HG03575 (cell line): ENCODE results near the gene KCNIP4.

Experiments used
- ATAC-seq: cut with Tn5 transposase; IDR thresholded peaks from one replicate; pipeline ENCODE4 v1.9.1; 2021; ENCODE audit not compliant: unreplicated experiment, insufficient number of reproducible peaks, low FRiP score; ENCODE audit errors: extremely low read depth

Gene KCNIP4

DNA sequence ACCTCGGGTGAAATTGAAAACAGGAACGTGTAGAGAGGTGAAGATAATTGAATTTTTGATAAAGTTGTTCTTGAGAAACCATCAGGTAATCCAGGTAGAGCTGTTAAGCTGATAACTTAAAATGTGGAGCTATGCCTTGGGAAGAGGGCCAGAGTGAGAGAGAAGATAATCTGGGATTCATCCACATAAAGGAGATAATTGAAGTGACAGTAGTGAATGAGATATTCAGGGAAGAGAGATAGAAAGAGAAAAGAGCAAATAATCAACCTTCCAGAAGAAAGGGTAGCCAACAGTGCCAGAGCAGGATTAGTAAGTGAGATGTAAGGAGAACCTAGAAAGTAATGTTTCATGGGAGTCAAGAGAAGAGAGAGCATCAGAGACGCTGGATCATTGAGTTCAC is 950.7 kb downstream of the KCNIP4 start:
- ATAC-seq = no peak

DNA sequence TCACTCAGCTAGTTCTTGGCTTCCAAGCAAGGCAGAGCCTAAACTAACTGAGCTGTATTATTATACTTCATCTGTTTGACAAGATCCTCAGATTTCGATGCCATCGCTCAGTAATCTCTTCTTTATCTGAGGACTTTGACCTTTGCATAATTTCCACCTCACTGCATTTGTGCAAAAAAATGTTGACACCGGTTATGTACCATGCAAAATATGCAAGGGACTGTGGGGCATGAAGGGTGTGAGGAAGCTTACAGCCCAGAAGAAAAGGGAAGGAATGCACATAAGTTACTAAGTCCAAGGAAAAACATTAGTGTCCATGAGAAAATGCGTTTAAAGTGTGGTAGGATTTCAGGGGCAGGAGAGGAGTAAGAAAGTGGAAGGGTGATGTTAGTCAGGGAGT is 953.0 kb downstream of the KCNIP4 start:
- ATAC-seq = no peak

DNA sequence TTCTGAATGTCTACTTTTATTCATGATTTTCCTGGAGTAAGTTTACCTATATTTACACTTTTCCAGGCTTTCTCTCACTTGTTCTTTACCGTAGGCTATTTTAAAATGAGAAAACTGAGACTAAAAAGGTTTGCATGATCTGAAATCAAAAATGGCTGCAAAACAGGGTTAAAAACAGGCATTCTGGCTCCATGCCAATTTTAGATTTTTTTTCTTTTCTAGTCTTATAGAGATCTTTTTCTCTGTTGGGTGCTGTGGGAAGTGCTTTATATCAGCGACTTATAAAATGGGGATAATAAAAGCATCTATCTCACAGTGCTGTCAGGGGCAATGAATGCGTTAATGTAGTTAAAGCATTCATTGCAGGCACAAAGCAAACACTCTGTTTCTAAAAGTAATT is 953.6 kb downstream of the KCNIP4 start:
- no peak for ATAC-seq

- no peak for ATAC-seq
Observed at GRCh38 chr4:20992002-20992401, 956.6 kb downstream of the KCNIP4 start.

GRCh38 chr4:20987191-20987590 is 961.4 kb downstream of the KCNIP4 start:
- no peak for ATAC-seq

DNA sequence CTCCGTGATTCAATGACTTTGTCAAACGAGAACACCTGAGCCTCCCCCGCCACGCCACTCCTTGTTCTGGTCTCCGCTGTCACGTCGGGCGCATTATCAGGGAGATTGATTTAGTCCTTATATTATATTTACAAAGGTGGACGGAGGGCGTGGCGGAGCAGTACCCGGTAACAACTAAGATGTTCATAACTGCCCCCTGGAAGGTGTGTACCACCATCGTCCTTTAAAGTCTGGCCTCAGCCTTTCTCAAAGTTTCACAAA is 964.1 kb downstream of the KCNIP4 start:
- no peak for ATAC-seq

DNA sequence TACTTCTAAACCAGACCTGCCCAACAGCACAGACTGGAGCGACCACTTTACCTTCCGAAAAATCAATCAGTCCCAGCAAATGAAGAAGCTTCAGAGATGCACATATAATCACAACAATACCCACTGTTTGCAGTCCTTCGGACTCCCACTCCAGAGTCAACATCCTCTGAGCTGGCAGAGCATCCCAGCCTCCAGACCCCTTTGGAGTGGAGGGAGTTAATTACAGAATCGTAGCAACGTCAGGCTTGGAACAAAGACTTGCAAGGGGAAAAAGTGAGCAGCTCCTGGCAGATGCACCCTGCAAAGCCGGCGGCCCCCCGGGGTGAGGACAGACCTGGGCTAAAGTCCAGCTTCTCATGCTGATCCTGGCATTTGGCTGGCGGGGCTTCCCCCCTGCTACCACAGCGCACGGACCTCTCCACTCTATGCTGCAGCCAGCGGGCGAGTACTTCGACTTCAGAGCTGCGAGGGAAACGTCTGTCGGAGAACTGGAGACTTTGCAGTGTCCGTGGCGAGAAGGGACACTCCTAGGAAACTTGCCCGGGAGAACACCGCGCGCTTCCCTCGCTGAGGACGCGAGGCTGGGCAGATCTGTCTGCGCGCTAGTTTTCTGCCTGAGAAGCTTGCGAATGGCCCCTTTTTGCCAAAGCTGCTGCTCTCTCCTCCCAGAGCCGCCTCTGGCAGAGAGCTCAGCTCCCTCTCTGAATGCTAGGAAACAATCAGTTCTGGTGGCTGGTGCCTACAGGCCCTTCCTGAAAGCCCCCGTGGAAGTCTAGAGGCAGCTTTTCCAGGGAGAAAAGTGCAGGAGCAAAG is 964.6 kb downstream of the KCNIP4 start:
- ATAC-seq = no peak

GRCh38 chr4:20982544-20982943 is 966.0 kb downstream of the KCNIP4 start:
- no peak for ATAC-seq

DNA sequence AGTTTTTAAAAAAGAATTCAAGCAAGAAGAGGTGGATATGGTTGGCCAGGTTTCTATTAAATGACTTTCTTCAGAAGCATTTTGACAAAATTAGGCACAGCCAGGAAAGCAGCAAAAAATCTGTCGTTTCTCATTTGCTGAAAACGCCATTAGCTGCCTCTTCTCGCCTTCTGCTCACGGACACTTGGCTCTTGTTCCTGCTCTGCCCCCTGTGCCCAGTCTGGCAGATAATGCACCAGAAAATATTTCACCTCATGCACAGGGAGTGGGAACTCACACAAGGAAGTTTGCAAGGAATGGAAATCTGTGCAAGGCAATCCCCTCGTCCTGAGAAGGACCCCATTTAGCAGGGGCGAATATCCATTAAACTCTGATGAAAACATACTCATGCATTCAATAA is 988.3 kb downstream of the KCNIP4 start:
- no peak for ATAC-seq

DNA sequence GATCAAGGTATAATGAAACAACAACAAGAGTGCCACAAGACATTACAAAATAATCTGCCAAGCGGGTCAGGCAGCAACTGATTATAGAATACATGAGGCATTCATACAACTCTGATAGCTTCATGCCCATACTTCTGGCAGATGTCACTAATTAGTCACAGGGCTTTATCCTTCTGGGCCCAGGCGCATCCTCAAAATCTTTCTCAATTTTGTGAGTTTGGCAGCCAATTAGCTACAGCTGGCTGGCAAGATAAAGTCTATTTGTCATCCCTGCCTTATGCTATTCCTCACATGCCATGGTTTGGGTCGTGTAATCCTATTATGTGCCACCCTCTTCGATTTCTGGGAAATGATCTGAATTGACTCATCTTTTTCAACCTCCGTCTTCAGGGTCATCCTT is 994.0 kb downstream of the KCNIP4 start:
- ATAC-seq = no peak

DNA sequence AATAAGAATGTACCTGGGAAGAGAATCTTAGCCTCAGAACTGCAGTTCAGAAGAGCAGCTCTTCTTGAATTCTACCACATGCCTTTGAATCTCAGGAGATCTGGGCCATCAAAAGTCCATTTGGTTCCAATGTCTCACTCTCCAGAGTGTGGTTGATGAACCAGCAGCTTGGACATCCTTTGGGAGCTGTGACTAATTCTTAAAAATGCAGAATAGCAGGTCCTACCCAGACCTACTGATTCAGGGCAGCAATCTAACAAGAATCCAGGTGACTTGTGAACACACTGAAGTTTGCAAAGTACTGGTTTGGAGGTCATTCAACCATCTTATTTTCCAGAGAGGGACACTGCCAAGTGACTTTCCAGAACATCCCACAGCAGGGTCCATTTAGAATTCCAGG is 1003.6 kb downstream of the KCNIP4 start:
- ATAC-seq = no peak

DNA sequence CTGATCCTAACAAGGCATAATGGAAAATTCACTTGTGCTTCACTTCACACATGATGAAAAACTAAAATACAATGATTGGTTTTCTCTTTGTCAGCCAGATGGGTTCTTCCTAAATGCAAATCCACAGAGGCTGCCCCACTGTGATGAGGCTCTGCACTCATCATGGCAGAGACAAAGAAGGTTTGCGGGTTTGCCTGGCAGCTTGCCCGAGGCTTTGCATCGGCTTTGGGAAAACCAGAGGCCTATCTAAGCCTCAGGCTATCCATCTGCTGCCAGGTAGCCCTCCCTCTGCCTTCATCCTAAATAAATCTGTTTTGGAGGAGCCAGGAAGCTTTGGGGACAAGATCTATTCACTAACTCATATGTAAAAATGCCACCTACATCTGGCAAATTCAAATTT is 1004.1 kb downstream of the KCNIP4 start:
- ATAC-seq = no peak

DNA sequence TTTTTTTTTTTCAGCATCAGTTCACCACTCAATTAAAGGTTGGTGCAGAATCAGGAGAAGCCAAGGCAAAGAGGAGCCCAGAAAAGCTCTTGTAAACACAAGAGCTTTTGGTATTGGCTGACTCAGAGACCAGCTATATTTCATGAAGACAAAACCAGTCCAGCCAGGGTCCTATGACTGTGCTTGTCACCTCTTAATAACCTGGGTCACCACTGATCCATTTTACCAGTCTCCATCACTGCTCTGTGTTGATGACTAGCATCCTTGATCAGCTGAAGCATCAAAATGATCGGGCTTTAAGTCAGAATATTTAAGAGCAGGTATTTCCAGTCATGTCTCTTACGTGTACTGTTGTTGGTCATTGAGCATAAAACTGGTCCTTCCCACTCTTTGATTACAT is 1010.4 kb downstream of the KCNIP4 start:
- ATAC-seq = no peak

DNA sequence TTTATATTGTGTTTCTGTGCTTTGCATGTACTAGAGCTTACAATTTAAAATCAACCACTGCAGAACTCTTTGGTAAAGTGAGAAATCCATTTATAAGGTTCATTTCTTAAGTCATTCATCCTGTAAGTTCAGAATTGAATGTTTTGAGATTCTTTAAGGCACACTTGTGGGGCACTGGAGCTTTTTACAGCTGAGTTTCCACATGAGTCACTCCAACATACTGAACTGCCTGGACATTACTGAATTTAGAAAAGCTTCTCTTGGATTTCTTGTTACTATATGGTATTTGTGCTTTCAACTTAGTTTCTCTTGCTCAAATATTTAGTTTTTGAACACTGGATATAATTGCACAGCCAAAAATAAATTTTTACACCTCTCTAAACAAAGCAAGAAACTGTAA is 1022.0 kb downstream of the KCNIP4 start:
- no peak for ATAC-seq

GRCh38 chr4:20925176-20925575 is 1023.4 kb downstream of the KCNIP4 start:
- ATAC-seq = no peak

- no peak for ATAC-seq
Observed at GRCh38 chr4:20922962-20923361, 1025.6 kb downstream of the KCNIP4 start.

GRCh38 chr4:20916106-20916505 is 1032.5 kb downstream of the KCNIP4 start:
- no peak for ATAC-seq

DNA sequence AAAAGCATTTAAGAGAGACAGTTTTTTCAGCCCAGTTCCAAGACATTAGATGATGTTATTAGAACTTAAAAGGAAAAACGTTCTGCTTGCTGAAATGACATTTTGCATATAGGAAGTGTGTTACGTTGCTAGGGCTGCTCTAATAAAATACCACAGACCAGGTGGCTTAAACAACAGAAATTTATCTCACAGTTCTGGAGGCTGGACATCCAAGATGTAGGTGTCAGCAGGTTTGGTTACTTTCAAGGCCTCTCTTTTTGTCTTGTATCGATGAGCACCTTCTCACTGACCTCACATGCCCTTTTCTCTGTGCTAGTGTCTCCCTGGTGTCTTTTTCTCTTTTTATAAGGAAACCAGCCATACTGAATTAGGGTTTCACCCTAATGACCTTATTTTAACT is 1043.6 kb downstream of the KCNIP4 start:
- no peak for ATAC-seq

GRCh38 chr4:20901851-20902250 is 1046.7 kb downstream of the KCNIP4 start:
- no peak for ATAC-seq

- ATAC-seq = no peak
Observed at GRCh38 chr4:20899591-20899990, 1049.0 kb downstream of the KCNIP4 start.

DNA sequence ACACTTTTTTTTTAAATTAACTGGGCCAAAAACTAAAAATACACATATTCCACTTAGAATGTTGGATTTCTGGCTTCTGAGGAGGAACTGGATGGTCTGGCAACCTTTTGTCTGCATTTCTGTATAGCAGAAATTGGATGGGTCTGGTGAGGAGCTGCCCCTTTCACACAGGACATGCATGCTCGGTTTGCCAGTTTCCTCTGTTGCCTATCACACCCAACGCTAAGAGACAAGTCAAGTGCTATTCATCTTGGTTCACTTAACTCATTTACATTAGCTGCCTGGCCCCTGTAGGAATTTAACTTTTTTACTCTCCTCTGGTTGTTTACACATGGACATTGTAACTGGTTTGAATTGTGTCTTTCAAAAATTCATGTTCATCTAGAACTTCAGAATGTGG is 1052.6 kb downstream of the KCNIP4 start:
- no peak for ATAC-seq
